DND-41 (cell line): ENCODE results near the gene HMHB1.

Experiments
- ATAC-seq: fragments of 200-7000 bp; cut with Tn5 transposase; 3 replicates; pipeline ENCODE4 v1.9.1; 2021; ENCODE audit warnings: low read depth; ENCODE audit not compliant: insufficient read depth
- DNase-seq: peaks from one replicate; pipeline ENCODE4 v3.0.0-alpha.2; 2020
- H2AFZ ChIP-seq: 2 replicates; pipeline ENCODE4 v1.6.0; 2012; ENCODE audit warnings: low read depth, low read length
- H3K27ac ChIP-seq: 2 replicates; pipeline ENCODE4 v1.5.1; 2012; ENCODE audit warnings: low read length, inconsistent platforms
- H3K27me3 ChIP-seq: fragments of 200-600 bp; sonication (generic); 2 replicates; pipeline ENCODE4 v1.6.0; 2012; ENCODE audit warnings: low read length, mild to moderate bottlenecking, inconsistent platforms; ENCODE audit not compliant: insufficient read depth, poor library complexity
- H3K36me3 ChIP-seq: 2 replicates; pipeline ENCODE4 v1.5.1; 2012; ENCODE audit warnings: low read length, inconsistent platforms; ENCODE audit not compliant: insufficient read depth
- H3K4me1 ChIP-seq: 2 replicates; pipeline ENCODE4 v1.5.1; 2012; ENCODE audit warnings: mild to moderate bottlenecking, low read length; ENCODE audit not compliant: insufficient read depth
- H3K4me2 ChIP-seq: 2 replicates; pipeline ENCODE4 v1.6.0; 2012; ENCODE audit warnings: mild to moderate bottlenecking, moderate library complexity, low read length, inconsistent platforms; ENCODE audit not compliant: insufficient read depth
- H3K4me3 ChIP-seq, 2 experiments: fragments of 200-600 bp in 1 of 2; shearing (Covaris generic) in 1 of 2; 2 replicates each; pipeline ENCODE4 v1.5.1; 2012 to 2016; ENCODE audit warnings: inconsistent platforms in 2 of 2, low read length in 2 of 2, mild to moderate bottlenecking in 2 of 2, low read depth in 1 of 2, moderate library complexity in 1 of 2
- H3K79me2 ChIP-seq: 2 replicates; pipeline ENCODE4 v1.6.0; 2012; ENCODE audit warnings: low read length, inconsistent platforms; ENCODE audit not compliant: insufficient read depth
- H3K9ac ChIP-seq: 2 replicates; pipeline ENCODE4 v1.6.0; 2012; ENCODE audit warnings: low read depth, mild to moderate bottlenecking, inconsistent platforms, low read length, moderate library complexity
- H3K9me3 ChIP-seq: 2 replicates; pipeline ENCODE4 v1.5.1; 2012; ENCODE audit warnings: low read length, moderate library complexity, mild to moderate bottlenecking, inconsistent platforms; ENCODE audit not compliant: insufficient read depth, severe bottlenecking
- H4K20me1 ChIP-seq: 2 replicates; pipeline ENCODE4 v1.6.0; 2012; ENCODE audit warnings: low read length; ENCODE audit not compliant: insufficient read depth
- CTCF ChIP-seq: IDR thresholded peaks from 2 replicates; pipeline ENCODE4 v1.5.1; 2012; ENCODE audit warnings: borderline replicate concordance, low read length, moderate library complexity, mild to moderate bottlenecking; ENCODE audit not compliant: poor library complexity, severe bottlenecking; ENCODE audit errors: extremely low read depth
- EZH2 ChIP-seq: IDR thresholded peaks from 3 replicates; pipeline ENCODE4 v1.6.1; 2012; ENCODE audit warnings: borderline replicate concordance, low read depth, mild to moderate bottlenecking, moderate library complexity, low read length, inconsistent platforms; ENCODE audit not compliant: severe bottlenecking

Gene HMHB1

GRCh38 chr5:143771602-143772001, 40.4 kb upstream of the HMHB1 start:
- Histone ChIP-seq H3K4me1 (peaks cover 25% of the 10 kb centered on the region), H3K4me3 (no peak overlapping the region), H3K36me3 (no peaks in the 10 kb centered on the region), H3K9ac (no peak overlapping the region), H3K27ac (no peak overlapping the region; the same call in 1 of the 2 replicates), H2AFZ (peak overlapping the region; percentile 42; the same call in 1 of the 2 replicates), H3K27me3 (no peaks in the 10 kb centered on the region), H4K20me1 (no peaks in the 10 kb centered on the region), H3K79me2 (no peaks in the 10 kb centered on the region), H3K4me2 (no peak overlapping the region), H3K9me3 (no peaks in the 10 kb centered on the region)
- ATAC-seq: no peak
- TF ChIP-seq EZH2 (no peak), CTCF (no peak)
- no peak for DNase-seq

DNA sequence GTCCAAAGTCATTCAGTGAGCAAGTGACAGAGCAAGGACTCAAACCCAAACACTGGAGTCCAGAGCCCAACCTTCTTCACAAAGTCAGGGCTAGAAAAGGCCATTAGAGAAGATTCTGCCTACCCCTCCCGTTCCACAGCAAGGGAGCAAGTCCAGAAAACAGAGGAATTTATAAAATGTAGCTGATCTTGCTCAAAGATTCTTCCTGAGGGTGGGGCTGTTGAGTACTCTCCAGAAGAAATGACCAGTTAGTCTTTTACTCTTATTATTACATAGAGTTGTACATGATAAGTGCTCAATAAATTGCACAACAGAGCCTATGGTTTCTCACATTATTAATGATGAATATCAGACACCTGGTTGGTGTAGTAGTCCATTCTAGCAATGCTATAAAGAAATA, 39.3 kb upstream of the HMHB1 start:
- no peaks in the 10 kb centered on the region for H4K20me1 ChIP-seq
- H3K4me1 ChIP-seq: peaks cover 25% of the 10 kb centered on the region
- TF ChIP-seq EZH2 (no peak), CTCF (no peak)
- H3K27me3 ChIP-seq: no peaks in the 10 kb centered on the region
- no peaks in the 10 kb centered on the region for H3K9me3 ChIP-seq
- H3K79me2 ChIP-seq: no peaks in the 10 kb centered on the region
- H3K4me3 ChIP-seq: no peak overlapping the region
- H3K27ac ChIP-seq: no peak overlapping the region
- ATAC-seq (no peak), DNase-seq (no peak)
- no peak overlapping the region for H2AFZ ChIP-seq
- no peaks in the 10 kb centered on the region for H3K36me3 ChIP-seq
- no peak overlapping the region for H3K9ac ChIP-seq
- no peak overlapping the region for H3K4me2 ChIP-seq

DNA sequence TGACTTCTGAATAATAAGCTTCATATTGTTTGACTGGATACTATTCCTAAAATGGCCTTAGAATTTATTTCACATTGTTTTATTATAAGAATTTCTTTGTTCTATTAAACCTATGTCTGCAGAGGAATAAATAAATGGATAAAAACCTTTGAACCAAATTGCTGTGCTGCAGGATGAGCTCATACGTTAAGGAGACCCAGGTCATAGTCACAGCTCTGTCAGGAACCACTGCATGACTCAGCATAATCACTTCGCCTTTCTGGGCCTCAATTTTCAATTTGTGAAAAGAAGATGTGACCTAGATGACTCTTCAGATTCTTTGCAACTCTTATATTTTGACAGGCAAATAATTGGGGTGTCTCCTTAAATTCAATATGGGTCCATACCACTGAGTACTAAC, 36.7 kb upstream of the HMHB1 start:
- no peak overlapping the region for H2AFZ ChIP-seq

More for the DNA sequence above, 36.7 kb upstream of the HMHB1 start:
- H3K4me2 ChIP-seq: no peak overlapping the region
- H3K27ac ChIP-seq: no peak overlapping the region
- no peaks in the 10 kb centered on the region for H3K27me3 ChIP-seq
- H3K79me2 ChIP-seq: no peaks in the 10 kb centered on the region
- ATAC-seq: peak; percentile 62; the same call in 2 of the 3 replicates
- peaks cover 4% of the 10 kb centered on the region for H3K9me3 ChIP-seq
- TF ChIP-seq EZH2 (no peak), CTCF (no peak)
- no peak overlapping the region for H3K4me3 ChIP-seq
- peaks cover 19% of the 10 kb centered on the region for H3K4me1 ChIP-seq
- H3K9ac ChIP-seq: no peak overlapping the region
- H4K20me1 ChIP-seq: no peaks in the 10 kb centered on the region
- peak; percentile 23 for DNase-seq
- no peaks in the 10 kb centered on the region for H3K36me3 ChIP-seq
